ENCODE measurements around the gene NBPF3.

NBPF3 gene

GRCh38 chr1:21490774-21491487, 51.0 kb downstream of the NBPF3 start:
- DNase-seq (ENCODE audit: low read depth): no peak
- TF ChIP-seq CTCF (IDR thresholded peaks at IDR 0.05; ENCODE audit: low read depth, low read length, missing control alignments): peak; percentile 63
- no peak overlapping the region for H3K4me3 ChIP-seq (ENCODE audit: low read depth, low read length)

GRCh38 chr1:21491488-21492355, 51.8 kb downstream of the NBPF3 start:
- TF ChIP-seq CTCF (IDR thresholded peaks at IDR 0.05; ENCODE audit: low read depth, low read length, missing control alignments): no peak
- DNase-seq (ENCODE audit: low read depth): no peak
- H3K4me3 ChIP-seq (ENCODE audit: low read depth, low read length): no peak overlapping the region

- TF ChIP-seq CTCF (IDR thresholded peaks at IDR 0.05; ENCODE audit: low read depth, low read length, missing control alignments): no peak
- no peak for DNase-seq (ENCODE audit: low read depth)
- H3K4me3 ChIP-seq (ENCODE audit: low read depth, low read length): no peak overlapping the region
Observed at GRCh38 chr1:21492356-21492625, 52.4 kb downstream of the NBPF3 start.

DNA sequence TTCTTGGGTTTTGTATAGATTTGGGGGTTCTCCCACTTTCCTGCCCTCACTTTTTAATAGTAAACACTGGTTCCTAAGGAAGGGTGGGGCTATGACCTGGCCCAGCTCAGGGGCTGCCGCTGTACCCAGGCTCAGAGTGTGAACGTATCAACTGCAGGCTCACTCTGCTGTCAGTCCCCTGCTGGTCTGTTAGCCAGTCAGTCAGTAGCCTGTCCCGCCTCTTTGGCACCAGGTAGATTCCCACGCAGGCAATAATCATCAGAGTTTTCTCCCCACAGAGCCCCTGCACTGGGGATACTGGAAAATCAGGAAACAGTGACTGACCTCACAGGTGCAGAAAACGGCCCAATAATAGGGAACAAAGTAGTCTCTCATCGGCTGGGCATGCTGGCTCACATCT, 54.3 kb downstream of the NBPF3 start:
- DNase-seq (ENCODE audit: low read depth): no peak
- TF ChIP-seq CTCF (IDR thresholded peaks at IDR 0.05; ENCODE audit: low read depth, low read length, missing control alignments): no peak

DNA sequence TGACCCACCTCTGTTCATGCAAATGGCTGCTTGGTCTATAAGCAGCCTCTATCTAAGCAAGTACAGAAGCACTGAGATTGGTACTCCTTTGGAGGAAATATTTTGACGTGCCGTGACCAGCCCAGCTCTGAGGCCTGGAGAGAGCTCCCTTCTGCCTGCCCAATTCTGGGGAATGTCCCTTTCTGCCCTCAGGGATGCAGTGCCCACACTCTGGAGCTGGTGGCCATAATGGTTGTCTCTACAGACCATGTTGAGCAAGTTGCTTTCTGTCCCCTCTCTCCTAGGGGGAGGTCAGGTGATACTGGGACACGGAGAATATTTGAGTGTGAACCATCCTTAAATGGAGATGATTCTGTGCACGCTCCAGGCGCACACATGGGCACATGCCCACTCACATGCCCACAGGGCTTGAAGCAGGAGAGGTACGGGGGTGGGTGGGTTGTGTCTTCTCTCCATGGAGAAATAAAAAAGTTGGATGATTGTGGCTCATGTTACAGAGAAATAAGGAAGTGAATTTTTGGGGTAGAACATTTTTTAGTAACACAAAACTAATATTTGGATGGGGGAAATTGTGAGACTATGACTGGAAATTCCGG, 55.4 kb downstream of the NBPF3 start:
- DNase-seq (ENCODE audit: low read depth): no peak
- TF ChIP-seq CTCF (IDR thresholded peaks at IDR 0.05; ENCODE audit: low read depth, low read length, missing control alignments): no peak
- H3K4me3 ChIP-seq (ENCODE audit: low read depth, low read length): no peak overlapping the region

More for the DNA sequence above, 54.3 kb downstream of the NBPF3 start:
- no peak overlapping the region for H3K4me3 ChIP-seq (ENCODE audit: low read depth, low read length)

DNA sequence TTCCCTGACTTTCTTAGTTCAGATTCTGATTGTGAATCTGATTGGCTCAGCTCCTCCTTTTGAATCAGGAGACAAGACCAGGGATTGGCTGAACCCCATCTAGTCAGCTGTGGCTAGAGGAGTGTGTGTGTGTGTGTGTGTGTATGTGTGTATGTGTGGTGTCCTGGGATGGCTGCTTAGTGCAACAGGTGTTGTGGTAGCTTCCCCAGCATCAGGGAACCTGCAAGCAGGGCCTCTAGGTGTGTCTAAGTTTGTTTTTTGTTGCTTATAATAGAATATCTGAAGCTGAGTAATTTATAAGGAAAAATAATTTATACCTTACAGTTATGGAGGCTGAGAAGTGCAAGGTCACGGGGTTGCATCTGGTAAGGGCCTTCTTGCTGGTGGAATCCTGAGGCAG, 56.1 kb downstream of the NBPF3 start:
- no peak for TF ChIP-seq CTCF (IDR thresholded peaks at IDR 0.05; ENCODE audit: low read depth, low read length, missing control alignments)
- DNase-seq (ENCODE audit: low read depth): no peak

More for the DNA sequence above, 56.1 kb downstream of the NBPF3 start:
- no peak overlapping the region for H3K4me3 ChIP-seq (ENCODE audit: low read depth, low read length)
